ENCODE results near the gene ATF5.

- TF ChIP-seq, protein P1, sequence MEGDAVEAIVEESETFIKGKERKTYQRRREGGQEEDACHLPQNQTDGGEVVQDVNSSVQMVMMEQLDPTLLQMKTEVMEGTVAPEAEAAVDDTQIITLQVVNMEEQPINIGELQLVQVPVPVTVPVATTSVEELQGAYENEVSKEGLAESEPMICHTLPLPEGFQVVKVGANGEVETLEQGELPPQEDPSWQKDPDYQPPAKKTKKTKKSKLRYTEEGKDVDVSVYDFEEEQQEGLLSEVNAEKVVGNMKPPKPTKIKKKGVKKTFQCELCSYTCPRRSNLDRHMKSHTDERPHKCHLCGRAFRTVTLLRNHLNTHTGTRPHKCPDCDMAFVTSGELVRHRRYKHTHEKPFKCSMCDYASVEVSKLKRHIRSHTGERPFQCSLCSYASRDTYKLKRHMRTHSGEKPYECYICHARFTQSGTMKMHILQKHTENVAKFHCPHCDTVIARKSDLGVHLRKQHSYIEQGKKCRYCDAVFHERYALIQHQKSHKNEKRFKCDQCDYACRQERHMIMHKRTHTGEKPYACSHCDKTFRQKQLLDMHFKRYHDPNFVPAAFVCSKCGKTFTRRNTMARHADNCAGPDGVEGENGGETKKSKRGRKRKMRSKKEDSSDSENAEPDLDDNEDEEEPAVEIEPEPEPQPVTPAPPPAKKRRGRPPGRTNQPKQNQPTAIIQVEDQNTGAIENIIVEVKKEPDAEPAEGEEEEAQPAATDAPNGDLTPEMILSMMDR (IDR thresholded peaks at IDR 0.05; ENCODE audit: low read depth, low read length): no peak
- no peak for TF ChIP-seq EZH2phosphoT487 (IDR thresholded peaks at IDR 0.05; ENCODE audit: low read depth)
Observed at GRCh38 chr19:49920624-49921363, 8.2 kb upstream of the ATF5 start.

All from OCI-LY3 (cell line).